ENCODE measurements around the gene RNU6-1. TPM values are rescaled to one million over a fixed set of nuclear protein-coding genes. Genes with fewer than 3 reads are reported as not detected.

The RNU6-1 gene
- polyA plus RNA-seq, 1 of the 3 experiments (the other 2 are of a cell fraction) = not detected

GRCh38 chr15:67887776-67888175 lies 47.9 kb upstream of the RNU6-1 start:
- TF ChIP-seq USF1 (IDR thresholded peaks at IDR 0.05; ENCODE audit: borderline replicate concordance, low read depth) (no peak), MEF2A (IDR thresholded peaks at IDR 0.05; ENCODE audit: borderline replicate concordance, low read depth) (no peak), GATA2 (CRISPR knock-in tag; IDR thresholded peaks at IDR 0.05) (no peak), PBX3 (IDR thresholded peaks at IDR 0.05) (no peak)
- TF ChIP-seq, protein P1, sequence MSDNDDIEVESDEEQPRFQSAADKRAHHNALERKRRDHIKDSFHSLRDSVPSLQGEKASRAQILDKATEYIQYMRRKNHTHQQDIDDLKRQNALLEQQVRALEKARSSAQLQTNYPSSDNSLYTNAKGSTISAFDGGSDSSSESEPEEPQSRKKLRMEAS (IDR thresholded peaks at IDR 0.05; ENCODE audit: low read depth) = no peak
- Histone ChIP-seq H3K9me3 (no peaks in the 10 kb centered on the region), H3F3A (replicated peaks; ENCODE audit: insufficient read depth) (no peaks in the 10 kb centered on the region), H3K4me2 (no peak overlapping the region), H3K9me2 (no peaks in the 10 kb centered on the region), H4K20me1 (ENCODE audit: insufficient read depth) (no peaks in the 10 kb centered on the region), H3K4me3 (ENCODE audit: low read depth in 2 of 2, low read length in 1 of 2) (no peak overlapping the region), H3K27me3 (ENCODE audit: insufficient read depth) (no peaks in the 10 kb centered on the region; the same call in 1 of the 2 replicates), H3K79me2 (ENCODE audit: insufficient read depth) (no peaks in the 10 kb centered on the region), H2AFZ (ENCODE audit: low read depth) (no peak overlapping the region), H3K36me3 (replicated peaks in 1 of 2; ENCODE audit: control insufficient read depth in 1 of 2, insufficient read depth in 2 of 2, low read length in 1 of 2) (no peaks in the 10 kb centered on the region), H3K4me1 (ENCODE audit: control insufficient read depth in 1 of 2, insufficient read depth in 2 of 2, low read depth in 1 of 2, low read length in 1 of 2) (peaks cover 0 to 4% of the 10 kb centered on the region in 2 experiments; a peak in 1 of 4 replicates), H3K9ac (no peak overlapping the region), H3K27ac (ENCODE audit: low read depth in 2 of 2, low read length in 1 of 2) (no peak overlapping the region)
- DNase-seq = no peak
- 98% methylated on average over 2 of the region's 2 CpGs for WGBS (ENCODE audit: low lambda C conversion rate)
- POLR2A ChIA-PET = no interaction called here
- CTCF ChIA-PET = interaction anchor here (1.0 to 1.2 kb wide), 2 partner anchors 13 to 14 kb away, joined by 3 read pairs; no protein-coding TSS in a partner anchor

DNA sequence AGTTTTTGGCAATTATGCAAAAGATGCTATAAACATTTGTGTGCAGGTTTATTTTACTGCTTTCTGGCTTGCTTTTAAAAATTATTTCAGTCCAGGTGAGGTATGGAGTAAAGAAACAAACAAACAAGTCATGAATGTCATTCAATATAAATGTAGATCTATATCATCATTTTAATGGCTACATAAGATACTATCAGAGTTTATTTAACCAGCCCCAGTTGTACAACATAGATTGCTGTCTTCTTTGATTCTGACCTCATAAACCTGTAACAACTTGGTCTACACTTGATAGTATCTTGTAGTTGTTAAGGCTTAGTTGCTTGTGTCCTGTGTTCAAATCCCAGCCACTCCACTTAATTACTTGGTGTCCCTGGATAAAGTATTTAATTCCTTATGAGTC lies 46.0 kb upstream of the RNU6-1 start:
- H3K9ac ChIP-seq = no peak overlapping the region
- TF ChIP-seq TCF12 (IDR thresholded peaks at IDR 0.05) (no peak), EP300 (IDR thresholded peaks at IDR 0.05; ENCODE audit: borderline replicate concordance in 1 of 2, low read depth in 1 of 2, low read length in 1 of 2) (no peak), RXRA (IDR thresholded peaks at IDR 0.05; ENCODE audit: borderline replicate concordance, low read depth) (no peak), RFX5 (IDR thresholded peaks at IDR 0.05; ENCODE audit: low read length) (no peak), POLR2AphosphoS5 (IDR thresholded peaks at IDR 0.05; ENCODE audit: low read depth, low read length) (no peak), FOSL2 (IDR thresholded peaks at IDR 0.05; ENCODE audit: borderline replicate concordance, low read depth) (no peak), RAD21 (IDR thresholded peaks at IDR 0.05; ENCODE audit: low read length) (no peak), JUND (IDR thresholded peaks at IDR 0.05) (no peak), SIN3A (IDR thresholded peaks at IDR 0.05; ENCODE audit: borderline replicate concordance, low read depth, low read length) (no peak), TAF1 (IDR thresholded peaks at IDR 0.05; ENCODE audit: borderline replicate concordance, low read depth, low read length) (no peak)
- H3K9me3 ChIP-seq = no peaks in the 10 kb centered on the region
- ChIA-PET CTCF (no interaction called here), POLR2A (no interaction called here)
- H4K20me1 ChIP-seq (ENCODE audit: insufficient read depth) = no peaks in the 10 kb centered on the region
- no peaks in the 10 kb centered on the region; the same call in 1 of the 2 replicates for H3K27me3 ChIP-seq (ENCODE audit: insufficient read depth)
- DNase-seq = no peak
- H3K79me2 ChIP-seq (ENCODE audit: insufficient read depth) = no peaks in the 10 kb centered on the region
- H3K9me2 ChIP-seq = no peaks in the 10 kb centered on the region
- H3F3A ChIP-seq (replicated peaks; ENCODE audit: insufficient read depth) = no peaks in the 10 kb centered on the region
- H2AFZ ChIP-seq (ENCODE audit: low read depth) = no peak overlapping the region
- no peak overlapping the region for H3K4me2 ChIP-seq
- H3K36me3 ChIP-seq (replicated peaks in 1 of 2; ENCODE audit: control insufficient read depth in 1 of 2, insufficient read depth in 2 of 2, low read length in 1 of 2) = no peaks in the 10 kb centered on the region
- no peak overlapping the region for H3K27ac ChIP-seq (ENCODE audit: low read depth in 2 of 2, low read length in 1 of 2)
- H3K4me3 ChIP-seq (ENCODE audit: low read depth in 2 of 2, low read length in 1 of 2) = no peak overlapping the region
- H3K4me1 ChIP-seq (ENCODE audit: control insufficient read depth in 1 of 2, insufficient read depth in 2 of 2, low read depth in 1 of 2, low read length in 1 of 2) = peaks cover 0 to 6% of the 10 kb centered on the region in 2 experiments; a peak in 2 of 4 replicates

Data from SK-N-SH (cell line).